Measurements from ENCODE around the gene SUMO4. TPM values are rescaled to one million over a fixed set of nuclear protein-coding genes. Genes with fewer than 3 reads are reported as not detected.

SUMO4 gene
- total and polyA plus RNA-seq, 10 of the 15 experiments (the other 5 are each of a cell fraction or from before 2014, with no cell fraction given) = 0.07 to 5.3 (median 1.0) TPM; not detected in 1

- no TSS peak for BruUV-seq (replicated peaks)
- ChIA-PET SMC1A (ENCODE audit: uncharacterized antibody, unreplicated experiment) (no interaction called here), CTCF (no interaction called here), RAD21 (ENCODE audit: unreplicated experiment) (no interaction called here), POLR2A (no interaction called here)
- no peak overlapping the region for H3K4me2 ChIP-seq (ENCODE audit: control insufficient read depth, insufficient read depth)
- in situ Hi-C loops (cut with MboI) (no loop called here), intact Hi-C loops (cut with micrococcal nuclease; ENCODE audit: unreplicated experiment) (no loop called here)
- H2AFZ ChIP-seq (ENCODE audit: control insufficient read depth, low read depth, low read length) = no peak overlapping the region
- TF ChIP-seq SRF (IDR thresholded peaks at IDR 0.05; ENCODE audit: low read depth in 2 of 2, low read length in 2 of 2) (no peak), HDGF (IDR thresholded peaks at IDR 0.05) (no peak), ZNF274 (IDR thresholded peaks at IDR 0.05; ENCODE audit: insufficient read depth, insufficient read length) (no peak), ZNF217 (IDR thresholded peaks at IDR 0.05) (no peak), CEBPB (IDR thresholded peaks at IDR 0.05; ENCODE audit: borderline replicate concordance in 1 of 2, low read depth in 2 of 2, low read length in 2 of 2) (no peak), SIN3A (IDR thresholded peaks at IDR 0.05; ENCODE audit: low read depth, low read length) (no peak), SMARCA5 (IDR thresholded peaks at IDR 0.05) (no peak), KLF5 (IDR thresholded peaks at IDR 0.05; ENCODE audit: partially characterized antibody) (no peak), RFX5 (IDR thresholded peaks at IDR 0.05; ENCODE audit: low read depth, low read length) (no peak), RUNX3 (IDR thresholded peaks at IDR 0.05; ENCODE audit: low read length) (no peak), ATF7 (IDR thresholded peaks at IDR 0.05; ENCODE audit: low read depth) (no peak), BACH1 (IDR thresholded peaks at IDR 0.05; ENCODE audit: borderline replicate concordance) (no peak), ZBTB40 (IDR thresholded peaks at IDR 0.05; ENCODE audit: borderline replicate concordance) (no peak)
- TF ChIP-seq, protein P1, sequence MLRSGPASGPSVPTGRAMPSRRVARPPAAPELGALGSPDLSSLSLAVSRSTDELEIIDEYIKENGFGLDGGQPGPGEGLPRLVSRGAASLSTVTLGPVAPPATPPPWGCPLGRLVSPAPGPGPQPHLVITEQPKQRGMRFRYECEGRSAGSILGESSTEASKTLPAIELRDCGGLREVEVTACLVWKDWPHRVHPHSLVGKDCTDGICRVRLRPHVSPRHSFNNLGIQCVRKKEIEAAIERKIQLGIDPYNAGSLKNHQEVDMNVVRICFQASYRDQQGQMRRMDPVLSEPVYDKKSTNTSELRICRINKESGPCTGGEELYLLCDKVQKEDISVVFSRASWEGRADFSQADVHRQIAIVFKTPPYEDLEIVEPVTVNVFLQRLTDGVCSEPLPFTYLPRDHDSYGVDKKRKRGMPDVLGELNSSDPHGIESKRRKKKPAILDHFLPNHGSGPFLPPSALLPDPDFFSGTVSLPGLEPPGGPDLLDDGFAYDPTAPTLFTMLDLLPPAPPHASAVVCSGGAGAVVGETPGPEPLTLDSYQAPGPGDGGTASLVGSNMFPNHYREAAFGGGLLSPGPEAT (IDR thresholded peaks at IDR 0.05; ENCODE audit: low read depth) = no peak
- H3K36me3 ChIP-seq (ENCODE audit: control insufficient read depth in 2 of 2, insufficient read depth in 2 of 2, low read length in 1 of 2) = peaks cover 4 to 27% of the 10 kb centered on the region in 2 experiments
- no peaks in the 10 kb centered on the region for H3K9me3 ChIP-seq (replicated peaks; ENCODE audit: control insufficient read depth, insufficient read depth, low read length)
- no peak overlapping the region for H3K9ac ChIP-seq (ENCODE audit: control insufficient read depth, insufficient read depth, low read length)
- WGBS (ENCODE audit: insufficient coverage, insufficient replicate concordance, low lambda C conversion rate, missing lambda C conversion rate) = 98% methylated on average over 3 of the region's 3 CpGs
- no peak overlapping the region for H3K27ac ChIP-seq (ENCODE audit: control insufficient read depth, insufficient read depth)
- DNase-seq (ENCODE audit: low read depth, low spot score) (no peak), ATAC-seq (no peak), FAIRE-seq (no peak)
- H3K4me1 ChIP-seq (ENCODE audit: control insufficient read depth, insufficient read depth, low read length) = no peaks in the 10 kb centered on the region
- H3K79me2 ChIP-seq (ENCODE audit: control insufficient read depth, insufficient read depth, low read length) = no peaks in the 10 kb centered on the region
- no peaks in the 10 kb centered on the region; the same call in 1 of the 2 replicates for H4K20me1 ChIP-seq (ENCODE audit: control insufficient read depth, insufficient read depth)
- H3K27me3 ChIP-seq (replicated peaks in 1 of 2; ENCODE audit: control insufficient read depth in 2 of 2, insufficient read depth in 2 of 2, low read length in 1 of 2) = no peaks in the 10 kb centered on the region
- H3K4me3 ChIP-seq = no peak overlapping the region
These were observed 3.5 kb downstream of the SUMO4 start for GRCh38 chr6:149403534-149403933.
